RWPE2 (cell line): Measurements from ENCODE around the gene VPS13A.

Experiments
- ATAC-seq: fragments of 200-7000 bp; cut with Tn5 transposase; 3 replicates; pipeline ENCODE4 v1.9.1; 2021; ENCODE audit warnings: low read depth
- DNase-seq: peaks from one replicate; pipeline ENCODE4 v3.0.0-alpha.2; 2020; ENCODE audit warnings: low spot score
- H3K27ac ChIP-seq: fragments of 450-650 bp; 2 replicates; pipeline ENCODE4 v1.5.1; 2017; ENCODE audit warnings: mild to moderate bottlenecking; ENCODE audit not compliant: poor library complexity, severe bottlenecking
- H3K27me3 ChIP-seq: fragments of 250-450 bp; sonication (Bioruptor Pico); 2 replicates; pipeline ENCODE4 v1.5.1; 2021; ENCODE audit warnings: mild to moderate bottlenecking, moderate library complexity; ENCODE audit not compliant: insufficient read depth, poor library complexity, severe bottlenecking
- H3K36me3 ChIP-seq: fragments of 250-450 bp; sonication (Bioruptor Pico); 2 replicates; pipeline ENCODE4 v1.5.1; 2020; ENCODE audit warnings: low read depth, mild to moderate bottlenecking, moderate library complexity
- H3K4me1 ChIP-seq: fragments of 250-450 bp; sonication (Bioruptor Pico); 2 replicates; pipeline ENCODE4 v1.5.1; 2021; ENCODE audit warnings: mild to moderate bottlenecking, moderate library complexity; ENCODE audit not compliant: insufficient read depth, poor library complexity, severe bottlenecking
- H3K4me3 ChIP-seq: fragments of 250-450 bp; sonication (Bioruptor Pico); 2 replicates; pipeline ENCODE4 v1.5.1; 2021; ENCODE audit warnings: mild to moderate bottlenecking, moderate library complexity; ENCODE audit not compliant: severe bottlenecking
- H3K9me3 ChIP-seq: fragments of 250-450 bp; sonication (Bioruptor Pico); 2 replicates; pipeline ENCODE4 v1.5.1; 2021; ENCODE audit warnings: mild to moderate bottlenecking, moderate library complexity; ENCODE audit not compliant: severe bottlenecking
- TF ChIP-seq, protein P1 (sequence below): fragments of 450-650 bp; IDR thresholded peaks from one replicate; pipeline ENCODE4 v1.5.1; 2017; ENCODE audit warnings: mild to moderate bottlenecking, moderate library complexity; ENCODE audit not compliant: poor library complexity, severe bottlenecking

VPS13A gene

DNA sequence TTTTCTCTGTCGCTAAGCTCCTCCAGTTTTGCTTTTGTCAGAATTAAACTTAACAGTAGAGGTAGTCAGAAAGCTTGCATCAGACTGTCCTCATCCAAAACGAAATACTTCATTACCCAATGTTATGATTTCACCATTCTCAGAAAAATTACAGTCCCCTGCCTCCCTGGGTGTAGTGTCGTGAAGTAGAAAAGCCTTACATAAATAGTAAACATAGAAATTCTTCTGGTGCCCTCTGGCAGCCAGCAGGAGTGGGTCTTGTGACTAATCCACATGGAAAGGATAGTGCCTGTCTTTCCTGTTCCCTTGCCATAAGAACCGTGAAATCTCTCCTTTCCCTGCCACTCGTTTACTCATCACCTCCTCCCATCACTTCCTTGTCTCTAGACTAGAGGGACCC is 240.2 kb downstream of the VPS13A start:
- DNase-seq (no peak), ATAC-seq (peak; percentile 76)
- Histone ChIP-seq H3K4me3 (no peak overlapping the region), H3K27ac (no peak overlapping the region), H3K27me3 (no peaks in the 10 kb centered on the region), H3K36me3 (no peaks in the 10 kb centered on the region), H3K4me1 (peaks cover 7% of the 10 kb centered on the region), H3K9me3 (no peaks in the 10 kb centered on the region)
- TF ChIP-seq, protein P1, sequence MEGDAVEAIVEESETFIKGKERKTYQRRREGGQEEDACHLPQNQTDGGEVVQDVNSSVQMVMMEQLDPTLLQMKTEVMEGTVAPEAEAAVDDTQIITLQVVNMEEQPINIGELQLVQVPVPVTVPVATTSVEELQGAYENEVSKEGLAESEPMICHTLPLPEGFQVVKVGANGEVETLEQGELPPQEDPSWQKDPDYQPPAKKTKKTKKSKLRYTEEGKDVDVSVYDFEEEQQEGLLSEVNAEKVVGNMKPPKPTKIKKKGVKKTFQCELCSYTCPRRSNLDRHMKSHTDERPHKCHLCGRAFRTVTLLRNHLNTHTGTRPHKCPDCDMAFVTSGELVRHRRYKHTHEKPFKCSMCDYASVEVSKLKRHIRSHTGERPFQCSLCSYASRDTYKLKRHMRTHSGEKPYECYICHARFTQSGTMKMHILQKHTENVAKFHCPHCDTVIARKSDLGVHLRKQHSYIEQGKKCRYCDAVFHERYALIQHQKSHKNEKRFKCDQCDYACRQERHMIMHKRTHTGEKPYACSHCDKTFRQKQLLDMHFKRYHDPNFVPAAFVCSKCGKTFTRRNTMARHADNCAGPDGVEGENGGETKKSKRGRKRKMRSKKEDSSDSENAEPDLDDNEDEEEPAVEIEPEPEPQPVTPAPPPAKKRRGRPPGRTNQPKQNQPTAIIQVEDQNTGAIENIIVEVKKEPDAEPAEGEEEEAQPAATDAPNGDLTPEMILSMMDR, result peak; percentile 5

DNA sequence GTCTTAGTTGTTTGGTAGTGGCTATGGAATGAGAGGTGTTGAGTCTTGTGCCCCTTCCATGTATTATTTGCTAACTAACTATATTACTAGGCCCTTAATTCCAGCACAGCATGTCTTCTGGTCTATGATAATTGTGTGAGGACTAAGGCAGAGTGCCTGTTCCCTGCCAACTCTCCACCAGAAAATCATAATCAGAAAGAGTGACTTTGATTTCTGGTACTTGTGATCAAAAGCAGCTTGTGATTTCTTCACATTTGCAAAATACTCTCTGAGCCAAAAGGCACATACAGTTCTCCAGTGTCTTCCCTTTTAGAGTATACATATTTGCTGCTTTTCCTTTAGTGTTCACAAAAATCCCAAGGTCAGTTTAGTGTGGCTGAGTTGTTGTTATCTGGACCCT is 240.9 kb downstream of the VPS13A start:
- no peak overlapping the region for H3K27ac ChIP-seq
- TF ChIP-seq, protein P1, result no peak
- H3K9me3 ChIP-seq, result no peaks in the 10 kb centered on the region
- H3K27me3 ChIP-seq, result no peaks in the 10 kb centered on the region
- H3K36me3 ChIP-seq, result no peaks in the 10 kb centered on the region
- no peak overlapping the region for H3K4me3 ChIP-seq
- DNase-seq (no peak), ATAC-seq (no peak)
- peaks cover 7% of the 10 kb centered on the region for H3K4me1 ChIP-seq

DNA sequence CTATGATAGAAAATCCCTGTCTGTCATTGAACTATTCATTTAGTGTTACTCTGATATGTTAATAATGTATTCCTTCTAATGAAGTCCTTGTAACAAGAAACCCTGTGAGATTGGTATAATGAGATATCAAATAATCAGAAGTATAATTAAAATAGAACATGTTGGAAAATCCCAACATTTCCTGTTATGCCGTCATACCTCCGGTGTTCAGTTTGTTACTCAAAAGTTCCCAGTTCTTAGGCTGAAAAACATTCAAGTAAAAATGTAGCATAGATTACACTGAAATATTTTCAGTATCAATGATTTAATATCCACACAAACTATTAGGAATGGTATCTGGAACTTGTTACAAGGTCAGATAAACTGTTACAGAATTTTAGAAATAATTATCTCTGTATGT is 243.3 kb downstream of the VPS13A start:
- ATAC-seq (no peak), DNase-seq (no peak)
- Histone ChIP-seq H3K27me3 (no peaks in the 10 kb centered on the region), H3K27ac (no peak overlapping the region), H3K4me3 (no peak overlapping the region), H3K36me3 (no peaks in the 10 kb centered on the region), H3K9me3 (no peaks in the 10 kb centered on the region), H3K4me1 (peaks cover 7% of the 10 kb centered on the region)
- TF ChIP-seq, protein P1, result no peak

DNA sequence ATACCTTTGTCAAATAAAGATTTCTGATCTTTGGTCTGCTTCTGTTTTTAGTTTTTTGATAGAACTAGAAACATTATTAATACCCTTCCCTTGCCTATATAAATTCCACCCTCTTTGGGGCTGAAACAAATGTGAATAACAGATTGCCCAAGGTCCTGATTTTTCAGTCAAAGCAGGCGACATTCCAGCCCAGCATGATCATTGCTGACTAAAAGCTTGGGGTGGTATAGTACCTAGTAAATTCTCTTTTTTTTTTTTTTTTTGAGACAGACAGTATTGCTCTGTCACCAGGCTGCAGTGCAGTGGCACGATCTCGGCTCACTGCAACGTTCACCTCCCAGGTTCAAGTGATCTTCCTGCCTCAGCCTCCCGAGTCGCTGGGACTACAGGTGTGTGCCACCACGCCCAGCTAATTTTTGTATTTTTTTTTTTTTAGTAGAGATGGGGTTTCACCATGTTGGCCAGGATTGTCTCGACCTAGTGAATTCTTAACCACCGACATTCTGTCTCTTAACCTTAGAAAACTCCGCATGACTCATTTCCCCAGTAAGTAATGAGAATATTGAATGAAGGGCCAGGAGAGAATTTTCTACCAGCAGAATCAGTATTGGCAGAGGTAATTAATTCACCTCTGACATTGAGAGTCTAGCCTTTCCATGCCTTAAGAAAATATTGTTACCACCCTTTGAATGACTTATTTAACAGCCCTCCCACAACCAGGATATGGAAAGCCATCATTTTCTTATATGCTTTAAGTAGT is 244.4 kb downstream of the VPS13A start:
- no peak overlapping the region for H3K4me3 ChIP-seq
- peaks cover 7% of the 10 kb centered on the region for H3K4me1 ChIP-seq
- DNase-seq (no peak), ATAC-seq (no peak)
- TF ChIP-seq, protein P1, result no peak
- H3K36me3 ChIP-seq, result no peaks in the 10 kb centered on the region
- H3K27ac ChIP-seq, result no peak overlapping the region
- H3K9me3 ChIP-seq, result no peaks in the 10 kb centered on the region
- no peaks in the 10 kb centered on the region for H3K27me3 ChIP-seq

DNA sequence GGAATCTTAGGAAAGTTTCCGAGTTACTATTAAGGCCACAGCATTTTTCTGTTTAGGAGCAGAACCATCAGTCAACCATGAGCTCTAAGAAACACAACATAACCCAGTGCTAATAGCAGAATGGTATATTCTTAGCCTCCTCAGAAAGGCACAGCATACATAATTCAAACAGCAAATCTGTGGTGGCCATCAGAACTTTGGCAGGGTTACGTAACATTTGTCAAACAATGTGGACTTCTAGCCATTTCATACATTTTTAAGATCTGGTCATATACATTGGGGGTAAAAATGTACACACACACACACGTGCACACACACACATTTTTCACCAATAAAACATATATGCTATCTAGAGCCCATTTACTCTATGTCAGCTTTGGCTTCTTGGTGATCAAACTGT is 245.6 kb downstream of the VPS13A start:
- TF ChIP-seq, protein P1, result no peak
- ATAC-seq, result no peak
- Histone ChIP-seq H3K4me1 (no peaks in the 10 kb centered on the region), H3K27me3 (no peaks in the 10 kb centered on the region), H3K36me3 (no peaks in the 10 kb centered on the region), H3K9me3 (no peaks in the 10 kb centered on the region), H3K27ac (no peak overlapping the region), H3K4me3 (no peak overlapping the region)
- DNase-seq, result no peak
